HG02623 (cell line): ENCODE results near the gene GNAZ.

ENCODE experiments used
- ATAC-seq: cut with Tn5 transposase; IDR thresholded peaks from one replicate; pipeline ENCODE4 v1.9.1; 2021; ENCODE audit warnings: moderate library complexity; ENCODE audit not compliant: unreplicated experiment

Gene GNAZ

DNA sequence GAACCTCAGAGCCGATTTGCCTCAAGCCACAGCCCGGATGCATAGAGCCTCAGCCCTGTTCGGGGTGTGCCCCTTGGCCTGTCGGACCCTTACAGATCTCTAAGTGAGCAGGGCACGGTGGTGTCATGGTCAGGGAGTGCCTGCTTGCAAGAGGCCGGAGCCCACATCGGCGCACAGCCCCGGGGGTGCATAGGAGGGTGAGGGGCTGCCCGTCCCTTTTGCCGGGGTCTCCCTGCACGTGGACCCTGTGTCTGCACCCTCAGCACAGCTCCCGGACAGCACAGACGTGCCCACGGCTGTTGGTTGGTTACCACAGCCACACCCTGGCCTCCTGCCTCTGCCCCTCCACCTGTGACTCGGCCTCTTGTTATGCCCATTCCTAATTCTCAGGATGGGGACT, 81.5 kb downstream of the GNAZ start:
- ATAC-seq, result no peak

DNA sequence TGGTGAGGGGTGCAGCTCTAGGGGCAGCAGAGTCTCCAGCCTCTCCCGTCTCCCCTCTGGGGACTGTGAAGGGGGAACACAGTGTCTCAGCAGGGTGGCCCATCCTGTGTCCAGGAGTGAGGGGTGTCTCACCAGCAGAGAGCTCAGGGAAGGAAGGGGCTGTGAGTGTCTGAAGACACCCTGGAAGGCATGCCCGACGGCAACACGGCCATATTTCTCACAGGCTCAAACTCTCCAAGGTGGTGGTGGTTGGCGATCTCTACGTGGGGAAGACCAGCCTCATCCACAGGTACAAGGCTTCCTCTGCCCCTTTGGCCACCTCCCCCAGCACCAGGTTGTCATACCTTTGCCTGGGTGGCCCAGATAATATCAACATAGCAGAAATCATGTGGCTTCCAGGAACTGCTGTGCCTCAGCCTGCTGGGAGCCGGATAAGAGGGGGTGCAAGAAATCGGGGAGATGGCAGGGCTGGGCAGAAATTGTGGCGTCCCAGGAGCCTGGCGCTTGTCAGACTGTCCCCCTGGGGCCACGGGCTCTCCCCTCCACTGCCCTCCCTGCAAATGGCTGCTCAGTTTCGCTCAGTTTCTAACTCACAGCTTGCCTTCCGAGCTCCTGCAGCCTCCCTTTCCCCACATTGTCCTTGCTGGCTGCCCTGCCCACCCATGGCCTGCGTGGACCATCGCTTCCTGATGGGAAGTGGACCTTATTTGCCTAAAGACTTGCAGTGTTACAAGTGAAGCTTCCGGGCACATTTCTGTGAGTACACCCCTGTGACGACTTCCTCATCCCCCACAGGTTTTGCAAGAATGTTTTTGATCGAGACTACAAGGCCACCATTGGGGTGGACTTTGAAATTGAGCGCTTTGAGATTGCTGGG, 82.2 kb downstream of the GNAZ start:
- no peak for ATAC-seq

DNA sequence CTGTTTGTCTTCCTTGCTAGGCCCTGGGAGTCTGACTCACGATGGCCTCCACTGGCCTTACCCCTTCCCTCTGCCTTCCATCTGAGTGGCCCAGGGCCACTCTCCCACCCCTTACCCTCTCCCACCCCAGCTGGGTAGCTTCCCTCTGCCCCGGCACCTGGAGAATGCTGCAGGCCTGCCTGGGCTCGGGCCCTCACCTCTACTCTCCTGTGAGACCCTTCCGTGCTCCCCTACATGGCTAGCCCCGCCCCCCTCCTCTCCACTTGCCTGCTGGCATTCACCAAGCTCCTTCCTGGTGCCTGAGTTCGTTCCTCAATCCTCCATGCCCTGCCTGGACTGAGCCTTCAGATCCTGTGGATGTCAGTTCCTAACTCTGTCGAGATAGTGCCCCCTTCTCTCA, 83.7 kb downstream of the GNAZ start:
- ATAC-seq, result no peak

DNA sequence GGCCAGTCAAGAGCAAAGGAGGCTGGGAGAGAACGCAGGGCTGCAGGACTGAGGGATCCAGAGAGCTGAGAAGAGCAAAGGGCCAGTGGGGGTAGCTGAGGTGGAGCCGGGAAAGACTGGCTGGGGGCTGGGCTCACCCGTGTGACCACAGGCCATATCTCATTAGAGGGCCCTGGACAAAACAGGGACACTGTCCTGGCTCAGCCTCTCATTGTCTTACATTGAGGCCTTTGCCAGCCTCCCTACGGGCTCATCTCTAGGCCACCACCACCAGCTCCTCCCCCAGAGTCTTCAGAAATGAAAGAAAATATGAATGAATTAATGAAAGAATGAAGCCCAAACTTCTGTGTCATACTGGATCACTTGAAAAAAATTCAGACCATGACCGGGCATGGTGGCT, 84.1 kb downstream of the GNAZ start:
- ATAC-seq, result no peak

DNA sequence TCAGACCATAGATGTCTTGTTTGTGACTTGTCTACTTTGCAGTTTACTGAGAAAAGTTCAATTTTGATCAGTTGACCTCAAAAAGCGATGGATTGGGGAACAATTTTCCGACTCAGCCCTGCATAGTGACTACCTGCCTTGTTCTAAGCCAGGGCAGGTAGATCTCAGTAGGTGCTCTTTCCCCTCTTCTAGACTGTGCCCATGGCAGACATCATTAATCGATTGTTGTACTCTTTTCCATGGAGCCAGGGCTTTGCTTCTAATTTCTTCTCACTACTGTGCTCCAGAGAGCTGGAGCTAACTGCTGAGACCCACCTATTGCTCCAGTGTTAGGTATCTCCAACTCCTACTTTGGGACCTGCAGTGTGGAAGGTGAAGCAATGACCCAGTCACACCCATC, 84.8 kb downstream of the GNAZ start:
- ATAC-seq, result no peak

DNA sequence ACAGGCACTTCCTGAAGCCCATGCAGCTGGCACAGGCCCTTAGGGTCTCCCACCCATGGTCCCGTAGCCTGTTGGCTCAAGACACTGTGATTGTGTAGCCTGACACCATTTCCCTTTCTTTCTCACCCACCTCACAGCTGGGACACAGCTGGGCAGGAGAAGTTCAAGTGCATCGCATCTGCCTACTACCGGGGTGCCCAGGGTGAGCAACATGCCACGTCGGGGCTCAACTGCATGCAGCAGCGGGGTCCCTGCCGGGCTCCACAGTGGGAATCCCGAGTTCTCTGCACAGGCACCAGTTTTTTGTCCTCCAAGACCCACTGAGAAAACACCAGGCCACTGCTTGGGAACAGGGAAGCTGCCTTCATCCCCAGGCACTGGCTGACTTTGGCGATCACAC, 85.5 kb downstream of the GNAZ start:
- no peak for ATAC-seq

DNA sequence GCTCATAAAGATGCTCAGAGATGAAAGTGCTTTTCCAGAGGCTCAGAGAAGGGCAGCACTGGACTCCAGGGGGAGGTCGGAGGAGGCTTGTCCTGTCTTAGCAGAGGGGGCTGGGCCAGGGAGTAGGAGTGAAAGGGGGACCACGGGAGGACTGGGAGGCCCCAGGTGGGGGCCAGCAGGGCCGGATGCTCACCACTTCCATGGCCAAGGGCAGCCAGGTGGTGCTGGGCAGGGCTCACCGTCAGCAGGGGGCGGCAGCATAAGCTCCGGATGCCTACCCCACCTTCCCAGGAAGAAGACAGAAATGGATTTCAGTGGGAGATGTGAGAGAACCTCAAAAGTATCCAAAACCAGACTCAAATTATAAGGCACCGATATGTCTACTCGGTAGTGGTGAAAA, 86.0 kb downstream of the GNAZ start:
- ATAC-seq, result no peak

DNA sequence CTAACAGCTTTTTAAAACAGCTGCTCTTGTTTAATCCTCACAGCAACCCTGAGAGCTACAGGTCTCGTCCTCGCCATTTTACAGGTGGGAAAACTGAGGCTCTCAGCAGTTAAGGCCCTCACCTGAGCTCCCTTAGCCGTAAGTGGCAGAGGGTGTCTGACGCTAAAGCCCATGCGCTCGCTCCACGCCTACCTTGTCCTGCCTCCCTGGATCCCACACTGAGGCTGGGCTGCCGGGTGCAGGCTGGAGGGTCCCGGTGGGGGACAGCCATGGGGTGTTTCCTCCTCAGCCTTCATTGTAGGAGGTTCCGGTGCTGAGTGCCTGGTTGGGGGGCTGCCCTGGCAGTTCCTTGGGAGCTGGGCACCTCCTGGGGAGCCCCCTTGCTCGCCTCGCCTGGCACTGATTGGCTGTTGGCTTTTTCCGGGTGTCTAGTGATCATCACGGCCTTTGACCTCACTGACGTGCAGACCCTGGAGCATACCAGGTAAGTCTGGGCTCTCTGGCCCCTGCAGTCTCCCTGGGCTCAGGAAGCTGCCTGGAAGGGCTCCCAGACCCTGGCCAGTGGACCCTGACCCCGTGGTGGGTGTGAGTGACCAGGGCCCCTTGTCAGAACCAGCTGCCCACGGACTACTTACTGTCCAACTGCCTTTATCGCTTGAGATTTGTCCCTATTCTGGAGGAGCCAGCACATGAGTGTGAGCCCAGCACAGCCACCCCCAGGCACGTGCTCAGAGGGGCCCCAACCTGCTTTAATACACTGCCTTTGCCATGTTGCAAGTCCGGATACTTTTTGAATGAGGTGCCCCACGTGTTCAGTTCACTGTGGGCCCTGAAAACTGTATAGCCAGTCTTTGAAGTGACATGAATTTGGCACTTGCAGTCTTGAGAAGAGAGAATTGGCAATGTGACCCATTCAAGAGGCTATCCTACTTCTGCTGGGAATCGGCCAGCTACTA, 87.5 kb downstream of the GNAZ start:
- ATAC-seq, result no peak

DNA sequence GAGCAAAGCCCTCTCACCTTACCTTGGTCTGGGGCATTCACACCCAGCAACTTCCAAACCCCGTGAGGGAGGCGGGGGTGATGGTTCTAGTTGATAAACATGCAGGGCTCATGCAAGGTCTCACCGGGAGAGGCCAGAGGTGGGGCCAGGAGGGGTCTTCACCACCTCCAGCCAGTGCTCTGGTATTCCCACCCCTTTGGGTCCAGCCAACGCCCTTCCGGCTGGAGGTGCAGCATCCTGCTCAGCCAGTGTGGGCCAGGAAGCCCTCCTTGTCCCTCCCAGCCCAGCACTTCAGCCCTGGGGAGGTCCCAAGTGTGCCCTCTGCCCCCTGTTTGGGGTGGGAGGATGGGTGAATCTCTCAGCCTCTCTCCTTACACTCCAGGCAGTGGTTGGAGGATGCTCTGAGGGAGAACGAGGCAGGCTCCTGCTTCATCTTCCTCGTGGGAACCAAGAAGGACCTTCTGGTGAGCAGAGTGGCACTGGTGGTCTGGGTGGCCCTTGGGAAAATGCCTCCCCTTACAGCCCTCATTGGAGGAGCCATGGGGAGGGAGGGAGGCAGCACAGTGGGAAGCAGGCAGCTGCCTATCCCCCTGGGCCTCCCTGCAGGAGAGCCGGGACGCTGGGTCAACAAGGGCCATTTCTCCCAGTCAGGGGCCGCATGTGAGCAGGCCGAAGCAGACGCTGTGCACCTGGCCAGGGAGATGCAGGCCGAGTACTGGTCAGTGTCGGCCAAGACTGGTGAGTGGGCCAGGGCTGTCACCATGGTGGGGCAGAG, 88.4 kb downstream of the GNAZ start:
- no peak for ATAC-seq

DNA sequence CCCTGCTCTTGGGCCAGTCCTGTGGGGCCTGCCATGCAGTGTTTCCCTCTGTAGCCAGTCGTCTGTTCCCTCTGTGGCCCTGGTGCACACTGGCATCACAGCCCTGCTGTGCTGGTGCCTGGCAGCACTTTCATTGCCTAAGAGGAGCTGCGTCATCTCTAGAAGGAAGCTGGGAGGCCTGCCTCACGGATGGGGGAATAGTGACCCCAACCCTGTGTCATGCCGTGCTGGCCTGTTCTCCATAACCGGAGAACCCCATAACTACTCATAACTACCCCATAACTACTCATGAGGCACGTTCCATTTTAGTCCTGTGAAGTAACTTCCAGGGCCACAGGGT, 88.9 kb downstream of the GNAZ start:
- no peak for ATAC-seq

DNA sequence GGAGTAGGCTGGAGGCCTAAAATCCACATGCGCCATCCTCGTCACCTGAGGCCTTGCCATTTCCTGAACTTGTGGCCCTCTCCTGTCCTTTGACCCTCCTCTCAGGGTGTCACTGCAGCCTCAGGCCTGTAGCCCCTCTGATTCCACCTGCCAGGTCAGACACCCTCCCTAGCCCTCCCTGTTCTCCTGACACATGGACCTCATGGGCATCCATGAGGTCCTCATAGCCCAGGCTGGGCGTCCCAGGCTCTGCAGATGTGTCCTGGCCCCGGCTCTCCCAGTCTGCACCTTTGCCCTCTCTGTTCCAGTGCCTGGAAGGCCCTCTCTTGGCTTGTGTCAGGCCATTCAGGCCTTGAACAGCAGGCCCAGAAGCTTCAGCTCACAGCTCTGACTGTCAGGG, 90.7 kb downstream of the GNAZ start:
- ATAC-seq, result no peak

DNA sequence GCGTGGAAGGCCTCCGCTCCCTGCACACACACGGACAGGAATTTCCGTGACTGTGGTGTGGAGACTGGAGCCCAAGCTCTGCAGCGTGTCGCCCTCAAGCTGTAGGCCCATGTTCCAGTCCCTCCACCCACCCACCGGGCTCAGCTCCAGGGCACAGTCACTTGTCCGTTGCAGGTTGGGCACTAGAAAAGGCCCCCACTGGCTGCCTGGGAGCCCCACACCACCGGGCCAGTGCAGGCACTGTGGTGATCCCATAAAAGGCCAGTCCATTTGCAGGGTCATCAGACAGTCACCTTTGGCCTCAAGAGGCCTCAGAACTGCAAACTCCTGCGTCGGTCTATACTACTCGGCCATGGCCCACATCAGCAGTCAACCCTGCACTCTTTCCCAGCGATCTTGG, 91.3 kb downstream of the GNAZ start:
- ATAC-seq, result no peak

DNA sequence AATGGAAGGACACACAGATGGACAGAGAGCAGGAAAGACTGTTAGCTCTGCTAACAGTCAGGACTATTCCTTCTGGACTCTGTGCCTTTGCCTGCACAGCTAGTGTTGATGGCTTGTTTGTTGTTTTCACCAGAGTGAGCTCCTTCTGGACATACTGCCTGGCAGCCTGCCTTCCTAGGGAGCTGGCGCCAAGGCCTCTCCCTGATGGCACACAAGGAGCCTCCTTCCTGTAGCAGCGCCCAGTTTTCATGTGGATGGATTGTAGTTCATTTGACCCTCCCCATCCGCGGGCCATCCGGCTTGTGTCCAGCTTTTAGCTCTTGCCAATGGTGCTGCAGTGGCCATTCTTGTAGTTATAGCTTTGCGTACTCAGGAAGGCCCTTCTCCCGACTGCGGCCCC, 93.3 kb downstream of the GNAZ start:
- no peak for ATAC-seq

DNA sequence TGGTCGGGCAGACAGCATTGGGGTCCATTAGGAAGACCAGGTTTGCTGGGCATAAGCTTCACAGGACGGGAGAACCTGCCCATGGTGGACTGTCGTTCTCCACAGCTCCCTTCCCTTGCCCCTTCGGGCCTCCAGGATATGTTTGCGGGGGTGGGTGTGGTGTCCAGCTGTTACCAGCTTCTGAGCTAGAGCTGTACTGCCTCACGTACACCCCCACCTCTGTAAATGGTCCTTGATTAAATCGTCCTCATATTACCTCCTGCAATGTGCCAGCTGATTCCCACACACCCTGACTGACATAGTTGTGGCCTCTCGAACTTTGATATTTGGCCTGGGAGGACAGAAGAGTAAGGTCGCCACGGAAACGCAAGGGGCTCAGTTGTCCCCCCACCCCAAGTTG, 93.8 kb downstream of the GNAZ start:
- ATAC-seq, result no peak

DNA sequence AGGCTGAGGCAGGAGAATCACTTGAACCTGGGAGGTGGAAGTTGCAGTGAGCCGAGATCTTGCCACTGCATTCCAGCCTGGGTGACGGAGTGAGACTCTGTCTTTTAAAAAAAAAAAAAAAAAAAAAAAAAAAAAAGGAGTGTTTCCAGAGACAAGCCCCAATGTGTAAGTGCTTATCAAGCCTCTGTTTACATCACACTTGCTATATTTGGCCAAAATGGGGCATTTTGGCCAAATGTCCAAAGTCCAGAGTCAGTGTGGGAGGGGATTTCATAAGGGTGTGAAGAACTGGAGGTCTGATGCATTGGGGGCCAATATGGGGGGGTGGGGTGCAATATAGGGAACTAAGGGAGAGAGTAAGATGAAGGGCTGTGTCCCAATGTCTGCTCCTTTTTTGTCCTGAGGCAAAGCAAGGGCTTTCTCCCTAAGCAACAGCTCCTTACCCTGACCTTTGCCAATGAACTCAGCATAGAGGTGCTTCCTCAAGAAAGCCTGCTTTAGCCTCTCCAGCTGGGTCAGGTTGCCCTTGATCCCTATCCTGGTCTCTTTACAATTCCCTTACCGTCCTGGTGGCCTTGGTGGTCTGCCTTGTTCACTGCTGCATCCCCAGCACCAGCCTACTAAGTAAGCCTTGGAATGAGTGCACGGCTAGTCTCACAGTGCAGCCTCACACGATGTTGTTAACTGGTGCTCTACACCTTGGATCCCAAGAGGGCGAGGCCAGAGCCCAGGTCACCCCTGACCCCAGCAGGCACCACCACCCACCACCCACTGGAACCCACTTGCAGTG, 95.9 kb downstream of the GNAZ start:
- no peak for ATAC-seq

DNA sequence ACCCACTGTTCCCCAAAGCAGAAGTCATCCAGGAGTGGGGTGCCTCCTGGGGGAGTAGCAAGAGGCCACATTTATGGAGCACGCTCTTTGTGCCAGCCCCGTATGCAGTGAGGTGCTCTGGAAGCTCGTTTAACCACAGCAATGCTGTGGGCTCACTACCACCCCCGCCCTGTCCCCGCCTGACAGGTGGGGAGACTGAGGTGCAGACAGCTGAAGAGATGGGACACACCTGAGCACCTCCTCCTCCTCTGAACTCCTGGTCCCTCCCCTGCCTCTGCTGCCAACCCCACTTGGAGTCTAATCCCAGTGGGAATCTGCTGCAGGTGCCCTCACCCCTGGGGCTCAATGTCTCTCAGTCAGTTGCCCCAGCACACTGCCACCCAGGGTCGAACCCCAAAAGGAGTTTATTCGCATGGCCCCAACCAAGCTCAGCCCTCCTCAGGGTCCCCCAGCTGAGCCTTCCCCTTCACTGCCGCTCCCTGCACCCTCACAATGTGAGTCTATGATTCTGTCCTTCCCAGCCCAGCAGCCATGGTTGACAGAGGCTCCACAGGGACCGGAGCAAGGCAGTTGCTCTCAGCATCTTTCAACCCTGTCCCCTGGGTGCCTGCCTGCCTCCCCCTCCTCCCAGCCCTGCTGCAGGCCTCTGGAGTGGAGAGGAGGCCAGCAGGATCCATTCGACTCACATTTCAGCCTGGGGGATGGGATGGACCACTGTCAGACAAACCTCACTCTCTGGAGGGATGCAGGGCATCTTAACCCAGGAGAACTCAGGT, 96.7 kb downstream of the GNAZ start:
- no peak for ATAC-seq

DNA sequence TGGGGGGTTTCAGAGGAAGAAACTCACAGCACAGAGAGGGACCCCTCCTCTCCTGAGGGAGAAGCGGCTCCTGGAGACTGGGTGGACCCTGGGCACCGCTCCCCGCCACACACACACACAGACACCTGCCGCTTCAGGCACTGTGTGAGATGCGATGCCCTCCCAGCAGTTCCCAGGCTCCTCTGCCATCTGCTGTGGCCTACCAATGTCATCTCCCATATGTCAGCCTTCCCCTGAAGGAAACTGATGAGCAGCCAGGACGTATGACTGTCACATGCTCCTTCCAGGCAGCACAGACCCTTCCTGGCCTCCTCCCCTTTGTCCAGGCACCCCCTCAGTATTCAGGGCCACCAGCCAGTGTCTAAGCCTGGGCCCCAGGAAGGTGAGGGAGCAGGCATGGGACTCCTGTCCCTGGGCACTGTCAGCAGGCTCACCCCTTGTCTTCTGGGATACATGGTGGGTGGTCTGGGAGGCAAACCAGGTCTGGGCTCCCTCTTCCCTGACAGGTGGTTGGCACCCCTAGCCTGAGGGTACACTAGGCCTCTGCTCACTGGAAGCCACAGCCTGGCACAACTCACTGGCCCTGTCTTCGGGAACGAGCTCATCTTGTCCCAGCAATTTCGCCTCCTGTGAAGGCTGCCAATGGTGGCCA, 98.2 kb downstream of the GNAZ start:
- ATAC-seq, result no peak

DNA sequence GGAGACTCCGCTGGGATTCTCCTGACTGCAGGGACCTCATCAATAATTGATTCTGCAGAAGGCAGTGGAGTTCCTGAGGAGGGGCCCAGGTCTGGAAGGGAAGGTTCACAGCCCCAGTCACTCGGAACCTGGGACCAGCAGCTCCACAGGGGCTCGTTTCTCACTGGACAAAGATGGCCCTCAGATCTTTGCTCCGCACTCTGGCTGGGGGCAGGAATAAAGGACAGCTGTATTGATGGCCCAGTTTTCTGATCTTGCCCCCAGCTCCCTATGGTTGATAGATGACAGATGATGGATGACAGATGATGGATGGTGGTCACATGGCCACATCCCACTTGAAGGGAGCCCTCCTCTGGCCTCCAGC, 98.7 kb downstream of the GNAZ start:
- ATAC-seq, result no peak
